Large intestine (tissue), 3 donors: ENCODE measurements around the gene CPXM2. TPM values are rescaled to one million over a fixed set of nuclear protein-coding genes. Genes with fewer than 3 reads are reported as not detected.
"Not testable (repeated sequence)": the region's sequence is repeated elsewhere in the genome, so short reads cannot be mapped to it uniquely, and the experiment has no call there.

Experiments used
- DNase-seq, 2 donors: peaks; one replicate each; pipeline versions ENCODE4 v3.0.0 to v3.0.0-alpha.2; 2013
- H3K27ac ChIP-seq: one replicate; pipeline ENCODE4 v1.5.1; 2013; ENCODE audit warnings: low read length
- H3K27me3 ChIP-seq: 2 replicates; pipeline ENCODE4 v1.6.1; 2013; ENCODE audit warnings: low read length; ENCODE audit not compliant: control insufficient read depth, insufficient read depth
- H3K36me3 ChIP-seq: 2 replicates; pipeline ENCODE4 v1.6.1; 2013; ENCODE audit warnings: low read length; ENCODE audit not compliant: control insufficient read depth, insufficient read depth
- H3K4me1 ChIP-seq: one replicate; pipeline ENCODE4 v1.6.1; 2013; ENCODE audit warnings: low read length; ENCODE audit not compliant: control insufficient read depth, insufficient read depth
- H3K4me3 ChIP-seq: one replicate; pipeline ENCODE4 v1.5.1; 2013; ENCODE audit warnings: low read length
- H3K9me3 ChIP-seq: one replicate; pipeline ENCODE4 v1.6.1; 2013; ENCODE audit warnings: mild to moderate bottlenecking, low read depth, low read length, moderate library complexity; ENCODE audit not compliant: control insufficient read depth
- WGBS: methylation state at CpG from one replicate; pipeline ENCODE4 v1.1.5; 2013; ENCODE audit warnings: low lambda C conversion rate; ENCODE audit not compliant: insufficient coverage; 5-methylcytosine and 5-hydroxymethylcytosine counted together
- polyA plus RNA-seq: library from polyadenylated mRNA; unstranded; fragments of 120-200 nt; gene quantifications from one replicate; pipeline ENCODE4 v1.2.1, GENCODE V29; 2013

CPXM2 gene
- polyA plus RNA-seq, 1 donor = 63.9 TPM

GRCh38 chr10:123747426-123747825 is 144.2 kb downstream of the CPXM2 start:
- WGBS = no CpG with 5 or more reads among the region's 3 CpGs
- no peak overlapping the region for H3K27ac ChIP-seq
- H3K27me3 ChIP-seq = no peaks in the 10 kb centered on the region
- no peak overlapping the region for H3K4me3 ChIP-seq
- H3K9me3 ChIP-seq = no peaks in the 10 kb centered on the region
- H3K4me1 ChIP-seq = no peaks in the 10 kb centered on the region
- H3K36me3 ChIP-seq = peaks cover 8% of the 10 kb centered on the region
- DNase-seq = no peak

DNA sequence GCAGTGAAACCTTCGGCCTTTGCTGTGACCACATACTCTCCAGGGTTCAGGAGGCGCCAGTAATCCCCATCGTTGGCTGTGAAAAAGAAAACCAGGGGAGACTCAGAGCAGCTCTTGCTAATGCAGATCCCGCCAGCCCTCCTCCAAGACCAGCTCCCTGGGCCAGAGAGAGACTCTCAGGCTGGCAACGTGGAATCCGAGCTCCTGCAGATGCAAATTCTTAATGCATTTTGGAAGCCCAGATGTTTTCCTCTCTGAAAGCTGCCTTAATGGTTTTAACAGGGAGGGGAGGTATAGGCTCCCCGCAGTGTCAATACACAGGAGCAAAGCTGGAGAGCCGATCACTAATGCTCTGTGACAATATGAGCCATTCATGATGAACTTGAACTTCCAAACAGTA is 144.7 kb downstream of the CPXM2 start:
- no peak overlapping the region for H3K4me3 ChIP-seq
- H3K27me3 ChIP-seq = no peaks in the 10 kb centered on the region
- peaks cover 8% of the 10 kb centered on the region for H3K36me3 ChIP-seq
- no peaks in the 10 kb centered on the region for H3K4me1 ChIP-seq
- H3K27ac ChIP-seq = no peak overlapping the region
- no peaks in the 10 kb centered on the region for H3K9me3 ChIP-seq
- no peak for DNase-seq
- no CpG with 5 or more reads among the region's 8 CpGs for WGBS

DNA sequence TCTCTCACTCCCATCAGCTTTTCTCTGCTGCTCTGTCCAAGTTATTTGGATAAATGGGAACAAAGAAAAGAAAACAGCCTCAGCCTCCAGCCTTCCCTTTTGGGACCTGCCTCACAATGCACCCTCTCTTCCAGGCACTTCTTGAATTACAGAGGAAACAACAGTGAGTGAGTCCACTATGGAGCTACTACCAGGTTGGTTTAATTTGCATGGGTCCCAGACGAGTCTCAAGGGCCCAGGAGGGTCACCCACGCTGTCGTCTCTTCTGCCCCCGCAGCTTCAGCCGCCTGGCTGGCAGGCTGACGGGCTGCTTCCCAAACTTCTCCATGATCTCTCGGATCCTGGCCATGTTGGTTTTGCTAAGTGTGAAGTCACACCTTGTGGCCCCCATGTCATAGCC is 145.1 kb downstream of the CPXM2 start:
- no peaks in the 10 kb centered on the region for H3K9me3 ChIP-seq
- DNase-seq = no peak
- no peaks in the 10 kb centered on the region for H3K27me3 ChIP-seq
- H3K4me3 ChIP-seq = no peak overlapping the region
- H3K4me1 ChIP-seq = no peaks in the 10 kb centered on the region
- no CpG with 5 or more reads among the region's 7 CpGs for WGBS
- no peak overlapping the region for H3K27ac ChIP-seq
- peaks cover 8% of the 10 kb centered on the region for H3K36me3 ChIP-seq

DNA sequence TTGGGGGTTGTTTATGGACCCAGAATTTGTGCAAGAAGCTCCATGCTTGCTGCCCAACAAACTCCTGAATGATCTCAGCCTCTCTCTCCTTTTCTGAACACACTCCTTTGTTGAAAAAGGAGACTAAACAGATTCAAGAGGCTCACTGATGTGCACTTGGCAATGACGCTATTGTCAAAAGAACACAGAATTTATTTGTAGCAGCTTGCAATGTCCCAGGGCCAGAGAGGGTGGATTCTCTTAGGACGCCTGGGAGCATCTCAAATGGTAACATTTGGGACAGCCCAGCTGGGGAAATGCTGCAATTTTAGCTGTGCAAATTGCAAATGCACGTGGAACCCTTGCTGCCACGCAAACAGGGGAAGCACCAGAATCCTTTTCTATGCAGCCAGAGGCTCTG is 145.5 kb downstream of the CPXM2 start:
- Histone ChIP-seq H3K4me1 (no peaks in the 10 kb centered on the region), H3K36me3 (peaks cover 7% of the 10 kb centered on the region), H3K4me3 (no peak overlapping the region)

GRCh38 chr10:123744224-123744536 is 147.4 kb downstream of the CPXM2 start:
- H3K36me3 ChIP-seq = peaks cover 2% of the 10 kb centered on the region
- no peaks in the 10 kb centered on the region for H3K9me3 ChIP-seq
- no peaks in the 10 kb centered on the region for H3K4me1 ChIP-seq
- WGBS = 80% methylated on average over 1 of the region's 6 CpGs
- H3K27ac ChIP-seq = no peak overlapping the region
- DNase-seq = no peak
- no peaks in the 10 kb centered on the region for H3K27me3 ChIP-seq
- no peak overlapping the region for H3K4me3 ChIP-seq

More for the DNA sequence above, 145.5 kb downstream of the CPXM2 start:
- Histone ChIP-seq H3K9me3 (no peaks in the 10 kb centered on the region), H3K27me3 (no peaks in the 10 kb centered on the region), H3K27ac (no peak overlapping the region)
- no peak for DNase-seq
- no CpG with 5 or more reads among the region's 4 CpGs for WGBS

DNA sequence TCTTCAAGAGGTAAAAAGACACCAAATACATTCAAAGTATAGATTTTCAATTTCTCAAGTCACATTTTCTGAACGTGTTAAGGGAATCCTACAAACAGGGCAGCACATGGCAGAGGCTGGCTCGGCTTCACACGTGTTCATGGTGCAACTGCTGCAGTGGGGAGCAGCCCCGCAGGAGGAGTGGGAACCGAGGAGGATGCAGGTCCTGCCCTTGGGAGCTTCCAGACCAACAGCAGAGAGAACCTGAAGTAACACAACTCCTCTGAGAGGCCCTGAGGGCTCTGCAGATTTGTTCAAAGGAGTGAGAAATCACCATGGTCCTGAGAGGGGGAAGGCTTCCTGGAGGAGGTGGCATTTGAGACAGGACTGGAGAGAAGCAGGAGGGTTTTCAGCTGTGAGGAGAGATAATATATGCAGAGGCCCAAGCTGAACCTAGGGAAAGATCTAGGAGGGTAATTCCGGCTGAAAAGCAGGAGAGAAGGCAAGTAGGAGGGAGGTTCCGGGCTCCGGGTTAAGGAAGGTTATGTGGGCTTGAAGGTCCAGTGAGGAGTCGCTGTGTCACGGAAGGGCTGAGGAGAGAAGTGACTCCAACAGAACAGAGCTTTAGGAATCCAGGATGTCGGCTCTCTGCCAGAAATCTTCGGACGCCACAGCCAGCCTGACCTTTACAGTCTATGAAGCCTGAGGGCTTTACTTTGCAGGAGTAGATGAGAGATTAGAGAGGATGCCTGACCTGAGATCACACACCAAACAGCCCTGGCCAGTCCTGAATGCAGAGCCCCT is 148.0 kb downstream of the CPXM2 start:
- DNase-seq = no peak
- Histone ChIP-seq H3K9me3 (no peaks in the 10 kb centered on the region), H3K27me3 (no peaks in the 10 kb centered on the region), H3K27ac (no peak overlapping the region), H3K4me3 (no peak overlapping the region), H3K36me3 (peaks cover 2% of the 10 kb centered on the region), H3K4me1 (no peaks in the 10 kb centered on the region)
- WGBS = 73% methylated on average over 3 of the region's 13 CpGs

DNA sequence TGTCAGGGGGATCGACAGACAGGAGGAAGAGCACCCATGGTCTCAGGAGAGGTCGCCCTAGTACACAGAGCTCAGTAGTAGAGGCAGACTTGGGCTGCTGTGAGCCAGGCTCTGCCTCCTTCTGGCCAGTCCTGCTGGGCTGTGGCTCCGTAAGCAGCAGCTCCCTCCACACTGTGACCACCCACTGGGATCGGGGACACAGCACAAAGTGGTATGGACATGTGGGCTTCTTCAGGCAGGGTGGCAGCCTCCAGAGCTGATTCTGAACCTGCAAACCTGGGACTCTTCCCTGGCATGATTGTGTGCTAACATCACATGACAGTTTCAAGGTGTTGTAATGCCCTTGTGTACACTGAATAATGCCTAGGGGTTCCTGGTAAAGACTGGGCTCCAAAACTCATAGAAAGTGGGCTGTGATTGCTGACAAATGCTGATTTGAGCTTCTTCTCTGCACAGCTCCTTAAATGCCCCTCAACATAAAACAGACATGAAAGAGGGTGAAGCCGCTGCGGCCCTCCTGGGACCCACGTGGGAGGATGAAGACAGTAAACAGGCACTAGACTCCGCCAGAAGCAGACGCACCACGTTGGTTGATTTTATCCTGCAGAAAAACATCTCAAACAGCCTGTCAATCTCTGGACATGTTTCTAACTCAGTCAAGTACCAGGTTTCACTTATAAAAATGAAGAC is 148.7 kb downstream of the CPXM2 start:
- DNase-seq = peak in 1 of 2 donors; percentile 11
- Histone ChIP-seq H3K27me3 (no peaks in the 10 kb centered on the region), H3K27ac (no peak overlapping the region), H3K4me1 (no peaks in the 10 kb centered on the region), H3K4me3 (no peak overlapping the region), H3K9me3 (no peaks in the 10 kb centered on the region), H3K36me3 (peaks cover 2% of the 10 kb centered on the region)
- whole genome bisulfite sequencing = no CpG with 5 or more reads among the region's 10 CpGs

DNA sequence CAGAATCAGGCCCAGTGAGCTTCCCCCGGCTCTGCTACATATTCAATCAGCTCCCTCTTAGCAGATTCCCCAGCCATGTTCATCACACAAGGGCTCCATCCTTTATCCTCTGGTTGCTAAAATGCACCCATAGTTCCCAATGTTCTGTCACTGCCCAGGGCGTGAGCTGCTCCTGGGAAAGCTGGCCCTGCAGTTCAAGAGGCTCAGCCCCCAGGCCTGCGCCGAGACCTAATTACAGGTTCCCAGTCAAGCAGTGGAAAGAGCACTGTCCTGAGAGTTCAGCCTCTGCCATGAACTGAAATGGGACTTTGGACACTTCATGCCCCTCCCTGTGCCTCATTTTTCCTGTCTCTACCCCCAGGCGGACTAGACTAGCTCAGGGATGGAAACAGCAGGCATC is 149.9 kb downstream of the CPXM2 start:
- Histone ChIP-seq H3K27ac (no peak overlapping the region), H3K4me1 (no peaks in the 10 kb centered on the region), H3K27me3 (no peaks in the 10 kb centered on the region), H3K4me3 (no peak overlapping the region), H3K9me3 (no peaks in the 10 kb centered on the region), H3K36me3 (peaks cover 2% of the 10 kb centered on the region)
- no peak for DNase-seq
- WGBS = no CpG with 5 or more reads among the region's 5 CpGs

DNA sequence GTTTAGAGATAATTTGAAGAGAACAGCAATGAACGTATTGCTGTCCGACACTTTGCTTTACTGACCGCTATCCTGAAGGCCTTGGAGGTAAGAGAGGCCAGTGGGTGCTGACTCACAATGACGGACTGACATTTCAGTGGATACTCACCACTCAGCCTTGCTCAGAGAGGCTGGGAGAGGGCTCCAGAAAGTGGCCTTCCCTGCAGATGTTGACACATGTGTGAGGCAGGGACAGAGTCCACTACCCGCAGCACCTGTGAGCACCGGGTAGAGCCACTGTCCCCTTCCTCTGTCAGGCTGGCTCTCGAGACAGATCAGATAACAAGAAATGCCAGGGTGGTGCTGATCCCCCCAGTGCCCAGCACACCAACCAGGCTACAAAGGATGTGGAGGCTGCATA is 150.5 kb downstream of the CPXM2 start:
- Histone ChIP-seq H3K27me3 (no peaks in the 10 kb centered on the region), H3K36me3 (no peaks in the 10 kb centered on the region), H3K4me1 (no peaks in the 10 kb centered on the region), H3K27ac (no peak overlapping the region), H3K9me3 (no peaks in the 10 kb centered on the region), H3K4me3 (no peak overlapping the region)
- WGBS = 61% methylated on average over 3 of the region's 7 CpGs
- DNase-seq = no peak

DNA sequence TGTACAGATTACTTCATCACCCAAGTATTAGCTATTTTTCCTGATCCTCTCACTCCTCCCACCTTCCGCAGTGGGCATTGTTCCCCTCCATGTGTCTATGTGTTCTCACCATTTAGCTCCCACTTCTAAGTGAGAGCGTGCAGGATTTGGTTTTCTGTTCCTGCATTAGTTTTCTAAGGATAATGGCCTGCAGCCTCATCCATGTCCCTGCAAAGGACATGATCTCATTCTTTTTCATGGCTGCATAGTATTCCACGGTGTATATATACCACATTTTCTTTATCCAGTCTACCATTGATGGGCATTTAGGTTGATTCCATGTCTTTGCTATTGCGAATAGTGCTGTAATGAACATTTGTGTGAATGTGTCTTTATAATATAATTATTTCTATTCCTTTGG is 154.7 kb downstream of the CPXM2 start:
- not testable (repeated sequence) for H3K27ac ChIP-seq, H3K4me1 ChIP-seq, H3K4me3 ChIP-seq, H3K36me3 ChIP-seq, H3K27me3 ChIP-seq, DNase-seq, H3K9me3 ChIP-seq
- WGBS = 100% methylated on average over 1 of the region's 4 CpGs

DNA sequence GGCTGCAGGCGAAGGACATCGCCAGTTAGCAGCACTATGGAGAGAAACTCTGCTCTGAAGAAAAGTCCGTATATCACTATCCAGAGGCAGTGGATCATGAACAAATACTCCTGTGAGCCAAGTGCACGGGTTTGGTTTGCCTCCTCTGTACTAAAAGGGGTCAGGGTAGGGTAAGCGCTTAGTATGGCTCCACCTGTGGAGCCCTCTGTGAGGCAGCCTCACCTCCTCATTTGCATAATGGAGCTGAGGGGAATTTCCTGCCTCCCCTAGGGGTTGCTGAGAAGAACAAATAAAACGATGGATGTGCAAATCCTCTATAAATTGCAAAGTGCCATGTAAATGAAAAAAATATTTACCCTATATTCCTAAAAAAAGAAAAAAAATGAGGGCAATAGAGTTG is 162.1 kb downstream of the CPXM2 start:
- Histone ChIP-seq H3K27me3 (no peaks in the 10 kb centered on the region), H3K27ac (no peak overlapping the region), H3K4me1 (no peaks in the 10 kb centered on the region), H3K36me3 (no peaks in the 10 kb centered on the region), H3K4me3 (no peak overlapping the region), H3K9me3 (no peaks in the 10 kb centered on the region)
- WGBS = no CpG with 5 or more reads among the region's 6 CpGs
- no peak for DNase-seq
